ENCODE data around the gene MAP3K5. TPM values are rescaled to one million over a fixed set of nuclear protein-coding genes. Genes with fewer than 3 reads are reported as not detected.

Gene MAP3K5
- total RNA-seq, 1 donor from 2014 or later, result 10.2 TPM

- DNase-seq, result no peak
Measured at GRCh38 chr6:136511926-136512325, 280.4 kb downstream of the MAP3K5 start.

- DNase-seq, result no peak
Measured at GRCh38 chr6:136511397-136511796, 280.9 kb downstream of the MAP3K5 start.

- no peak for DNase-seq
Measured at GRCh38 chr6:136510782-136511181, 281.5 kb downstream of the MAP3K5 start.

GRCh38 chr6:136510299-136510698 lies 282.0 kb downstream of the MAP3K5 start:
- no peak for DNase-seq

GRCh38 chr6:136508725-136509392 lies 283.4 kb downstream of the MAP3K5 start:
- DNase-seq, result no peak

Small RNA genes within 50 kb of the gene (small RNA-seq; reads per million reads assigned to genes)
- gene RNA5SP219 (ENCODE audit: low replicate concordance), result not detected

Other genes starting within 250 kb of the MAP3K5 start
- 6.1 TPM for gene MAP7, start 242.1 kb downstream of the MAP3K5 start, total RNA-seq
- 10.1 TPM for gene PEX7, start 30.1 kb upstream of the MAP3K5 start, total RNA-seq
- not detected for gene SLC35D3, start 129.8 kb upstream of the MAP3K5 start, total RNA-seq

Measured in tongue (tissue), 3 donors.